ENCODE measurements around the gene CLSTN2.

DNA sequence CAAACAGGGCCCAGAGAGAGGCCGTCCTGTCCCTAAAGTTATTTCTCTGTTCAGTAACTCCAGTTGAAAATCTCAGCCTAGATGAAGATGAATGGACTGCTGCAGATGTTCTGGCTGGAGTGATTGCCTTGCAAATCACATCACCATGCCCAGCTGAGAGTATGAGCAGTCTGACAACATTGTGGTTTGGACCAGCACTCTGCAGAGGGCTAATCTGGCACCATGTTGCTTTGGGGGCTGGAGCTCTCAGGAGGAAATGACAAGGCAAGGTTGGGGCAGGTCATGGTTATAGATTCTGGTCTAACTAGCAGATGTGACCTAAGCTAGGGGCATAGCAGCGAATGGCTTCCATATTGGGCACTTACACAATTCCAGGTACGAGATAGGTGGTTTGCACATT, 314.2 kb downstream of the CLSTN2 start:
- TF ChIP-seq CTCF (IDR thresholded peaks at IDR 0.05) (no peak), POLR2A (IDR thresholded peaks at IDR 0.05) (no peak)
